Astrocyte of the cerebellum (primary cell): ENCODE data around the gene NT5DC2.

Experiments used
- DNase-seq: peaks from one replicate; pipeline ENCODE4 v3.0.0-alpha.2; 2011; ENCODE audit warnings: low read depth
- H3K4me3 ChIP-seq: 2 replicates; pipeline ENCODE4 v1.5.1; 2011; ENCODE audit warnings: mild to moderate bottlenecking, low read depth, low read length, moderate library complexity
- in situ Hi-C: cut with HindIII; loops from 2 replicates; pipeline ENCODE4 v1.10.0; 2017; ENCODE audit warnings: low sequenced_read_pairs
- TF ChIP-seq, protein P1 (sequence below): IDR thresholded peaks from 2 replicates; pipeline ENCODE4 v1.5.1; 2012; ENCODE audit warnings: low read length, low read depth, moderate library complexity, mild to moderate bottlenecking; ENCODE audit errors: missing control alignments

The NT5DC2 gene

DNA sequence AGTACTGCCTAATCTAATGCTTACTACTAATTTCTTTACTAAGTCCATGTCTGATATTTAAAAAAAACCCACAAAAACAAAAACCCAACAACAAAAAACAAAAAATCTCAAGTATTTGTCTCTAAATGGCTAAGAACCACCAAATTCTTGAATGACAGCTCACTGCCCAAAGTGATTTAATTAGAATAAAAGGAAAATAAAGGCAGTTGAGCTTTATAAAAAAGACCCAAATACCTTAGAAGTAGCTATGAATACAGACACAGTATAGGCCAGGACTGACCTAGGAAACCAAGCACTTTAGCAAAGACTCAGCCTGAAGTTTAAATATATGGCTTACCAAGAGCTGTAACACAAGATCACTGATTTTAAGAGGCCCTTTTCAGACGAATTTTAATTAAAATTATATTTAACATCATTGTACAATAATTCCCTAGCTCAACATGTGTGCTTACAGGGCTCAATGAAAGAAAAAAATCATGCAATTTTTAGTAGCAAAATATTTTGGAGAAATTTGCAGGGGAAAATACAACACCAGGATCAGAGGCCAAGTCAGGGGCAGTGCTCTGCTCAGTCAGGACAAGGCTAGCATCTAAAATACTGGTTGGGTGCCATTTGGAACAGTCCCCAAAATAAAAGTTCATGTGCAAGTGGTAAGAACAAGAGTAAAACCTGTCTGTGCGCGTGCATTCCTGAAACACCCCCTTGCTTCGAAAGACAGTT, 27.5 kb upstream of the NT5DC2 start:
- DNase-seq, result no peak
- TF ChIP-seq, protein P1, sequence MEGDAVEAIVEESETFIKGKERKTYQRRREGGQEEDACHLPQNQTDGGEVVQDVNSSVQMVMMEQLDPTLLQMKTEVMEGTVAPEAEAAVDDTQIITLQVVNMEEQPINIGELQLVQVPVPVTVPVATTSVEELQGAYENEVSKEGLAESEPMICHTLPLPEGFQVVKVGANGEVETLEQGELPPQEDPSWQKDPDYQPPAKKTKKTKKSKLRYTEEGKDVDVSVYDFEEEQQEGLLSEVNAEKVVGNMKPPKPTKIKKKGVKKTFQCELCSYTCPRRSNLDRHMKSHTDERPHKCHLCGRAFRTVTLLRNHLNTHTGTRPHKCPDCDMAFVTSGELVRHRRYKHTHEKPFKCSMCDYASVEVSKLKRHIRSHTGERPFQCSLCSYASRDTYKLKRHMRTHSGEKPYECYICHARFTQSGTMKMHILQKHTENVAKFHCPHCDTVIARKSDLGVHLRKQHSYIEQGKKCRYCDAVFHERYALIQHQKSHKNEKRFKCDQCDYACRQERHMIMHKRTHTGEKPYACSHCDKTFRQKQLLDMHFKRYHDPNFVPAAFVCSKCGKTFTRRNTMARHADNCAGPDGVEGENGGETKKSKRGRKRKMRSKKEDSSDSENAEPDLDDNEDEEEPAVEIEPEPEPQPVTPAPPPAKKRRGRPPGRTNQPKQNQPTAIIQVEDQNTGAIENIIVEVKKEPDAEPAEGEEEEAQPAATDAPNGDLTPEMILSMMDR, result no peak
- in situ Hi-C loops, result no loop called here

DNA sequence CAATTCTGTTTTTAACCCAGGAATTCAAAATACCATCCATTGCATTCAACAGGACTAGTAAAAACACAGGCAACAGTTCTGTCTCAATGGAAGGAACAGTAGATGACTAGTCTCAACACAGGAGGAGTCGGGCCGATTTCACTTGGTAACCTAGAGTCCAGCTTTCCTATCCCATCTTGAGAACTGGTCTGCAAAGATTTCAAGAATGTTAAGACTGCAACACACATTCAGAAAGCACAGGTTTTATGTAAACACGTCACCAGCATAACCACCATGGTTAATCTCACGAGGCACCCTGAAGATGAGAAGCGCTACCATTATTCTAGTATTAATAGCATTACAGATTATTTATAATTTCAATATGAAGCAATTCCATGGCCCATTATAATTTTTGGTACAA, 24.8 kb upstream of the NT5DC2 start:
- DNase-seq, result no peak
- in situ Hi-C loops, result no loop called here
- TF ChIP-seq, protein P1, result no peak

More for the DNA sequence above, 27.5 kb upstream of the NT5DC2 start:
- no peak overlapping the region for H3K4me3 ChIP-seq

DNA sequence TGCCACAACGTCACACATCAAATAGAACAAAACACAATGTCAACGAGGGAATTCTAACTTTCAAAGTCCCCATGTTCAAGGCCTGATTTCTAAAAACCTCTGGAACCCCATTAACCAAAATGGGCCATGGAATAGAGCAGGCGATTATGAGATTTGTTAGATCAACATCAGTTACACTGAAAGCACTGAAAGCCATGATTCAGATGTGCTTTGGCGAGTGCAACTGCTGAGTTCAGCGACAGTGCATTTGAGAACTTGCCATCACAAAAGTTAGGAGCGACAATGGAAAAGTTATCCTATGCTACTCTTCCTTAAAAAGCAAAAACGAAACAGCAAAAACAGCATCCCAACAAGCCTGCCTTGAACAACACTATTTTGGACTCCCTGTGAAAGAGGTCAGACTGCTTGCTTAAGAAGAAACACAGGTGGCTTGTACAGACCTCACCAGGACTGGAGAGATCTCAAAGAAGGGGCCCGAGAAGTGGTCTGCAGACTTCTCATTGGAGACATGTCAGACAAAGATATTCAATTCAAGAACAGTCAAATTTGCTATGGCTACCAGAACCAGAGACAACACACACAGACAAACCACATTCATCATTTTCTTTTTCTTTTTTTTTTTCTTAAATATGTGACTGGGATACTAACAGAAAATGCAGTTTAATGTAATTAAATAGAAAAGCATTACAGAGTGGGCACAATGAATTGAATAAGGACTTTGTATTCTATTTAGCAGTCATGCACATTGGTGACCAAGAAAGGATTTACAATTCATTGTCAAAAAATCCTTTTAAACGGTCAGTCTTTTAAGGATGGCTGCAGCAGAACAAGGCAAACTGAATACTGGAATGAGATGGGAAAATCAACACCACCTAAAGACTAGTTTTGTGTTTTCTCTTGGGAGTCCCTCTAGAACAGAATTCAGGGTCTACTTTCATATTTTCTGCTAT, 23.6 kb upstream of the NT5DC2 start:
- no peak overlapping the region for H3K4me3 ChIP-seq
- in situ Hi-C loops, result no loop called here
- TF ChIP-seq, protein P1, result no peak
- no peak for DNase-seq

More for the DNA sequence above, 24.8 kb upstream of the NT5DC2 start:
- no peak overlapping the region for H3K4me3 ChIP-seq

DNA sequence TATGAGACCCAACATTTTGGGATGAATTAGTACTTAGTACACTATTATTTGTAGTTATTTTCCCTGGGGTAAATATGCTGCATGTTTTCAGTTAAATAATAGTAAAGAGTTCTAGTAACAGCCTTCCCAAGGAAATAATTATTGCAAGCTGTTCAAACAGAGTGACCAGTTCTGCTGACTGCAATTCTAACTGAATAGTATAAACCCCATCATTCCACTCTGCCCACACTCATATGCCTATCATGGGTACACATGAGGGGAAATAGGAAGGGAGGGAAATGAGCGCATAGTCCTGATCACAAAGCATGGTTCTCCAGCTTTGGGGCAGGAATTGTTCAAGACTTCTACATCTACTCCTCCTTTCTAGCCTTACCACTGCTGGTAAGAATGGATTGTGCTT, 21.4 kb upstream of the NT5DC2 start:
- no peak for DNase-seq
- in situ Hi-C loops, result no loop called here
- TF ChIP-seq, protein P1, result no peak
- H3K4me3 ChIP-seq, result no peak overlapping the region

DNA sequence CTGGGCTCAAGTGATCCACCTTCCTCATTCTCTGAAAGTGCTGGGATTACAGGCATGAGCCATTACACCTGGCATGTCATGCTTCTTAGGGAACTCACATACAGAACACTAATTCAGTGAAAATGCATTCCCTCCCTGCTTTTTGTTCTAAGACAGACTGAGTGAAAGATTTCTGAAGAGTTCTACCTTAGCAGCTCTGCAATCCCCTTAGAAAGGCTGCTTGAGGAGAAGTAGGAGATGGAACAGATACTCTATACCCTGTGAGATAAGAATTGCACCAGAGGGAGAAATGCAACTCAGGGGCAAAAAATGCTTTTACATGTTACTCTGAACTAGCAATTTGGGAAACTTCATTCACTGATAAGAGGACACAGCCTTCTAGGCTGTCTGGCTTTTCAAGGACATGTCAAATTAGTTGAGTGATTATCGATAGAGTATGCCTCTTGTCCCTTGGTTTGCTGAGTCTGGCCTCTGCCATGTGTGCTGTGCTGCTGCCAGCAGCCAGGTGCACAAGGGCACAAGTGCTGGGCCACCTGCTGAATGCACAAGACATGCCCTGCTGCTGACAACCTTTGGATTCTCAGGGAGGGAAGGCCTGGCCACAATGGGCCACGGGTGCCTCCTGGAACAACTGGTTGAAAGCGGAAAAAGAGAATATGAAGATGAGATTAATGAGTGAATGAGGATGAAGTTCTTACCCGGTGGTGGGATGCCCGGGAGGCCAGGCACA, 20.5 kb upstream of the NT5DC2 start:
- in situ Hi-C loops, result no loop called here
- DNase-seq, result no peak
- H3K4me3 ChIP-seq, result no peak overlapping the region
- TF ChIP-seq, protein P1, result no peak

DNA sequence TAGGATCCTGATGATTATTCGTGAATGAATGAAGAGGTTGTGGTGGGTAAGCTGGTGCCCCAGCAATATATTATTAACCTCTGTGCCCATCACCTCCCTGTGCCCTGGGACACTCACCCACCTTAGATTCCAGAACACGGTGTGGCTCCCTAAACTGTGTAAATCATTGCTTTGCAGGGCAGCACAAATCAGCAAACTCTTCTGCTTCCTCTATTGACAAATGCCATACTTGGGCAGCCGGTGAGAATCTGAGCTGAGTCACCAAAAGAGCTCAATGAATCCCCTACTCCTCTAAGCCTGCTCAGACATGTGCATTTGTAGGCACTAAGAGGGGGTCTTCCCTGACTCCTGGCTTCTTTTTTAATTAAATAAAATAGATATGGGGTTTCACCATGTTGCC, 18.4 kb upstream of the NT5DC2 start:
- no peak overlapping the region for H3K4me3 ChIP-seq
- no peak for DNase-seq
- TF ChIP-seq, protein P1, result no peak
- in situ Hi-C loops, result no loop called here
